ENCODE results near the gene IZUMO2.
"Not testable (repeated sequence)": the region's sequence is repeated elsewhere in the genome, so short reads cannot be mapped to it uniquely, and the experiment has no call there.

DNA sequence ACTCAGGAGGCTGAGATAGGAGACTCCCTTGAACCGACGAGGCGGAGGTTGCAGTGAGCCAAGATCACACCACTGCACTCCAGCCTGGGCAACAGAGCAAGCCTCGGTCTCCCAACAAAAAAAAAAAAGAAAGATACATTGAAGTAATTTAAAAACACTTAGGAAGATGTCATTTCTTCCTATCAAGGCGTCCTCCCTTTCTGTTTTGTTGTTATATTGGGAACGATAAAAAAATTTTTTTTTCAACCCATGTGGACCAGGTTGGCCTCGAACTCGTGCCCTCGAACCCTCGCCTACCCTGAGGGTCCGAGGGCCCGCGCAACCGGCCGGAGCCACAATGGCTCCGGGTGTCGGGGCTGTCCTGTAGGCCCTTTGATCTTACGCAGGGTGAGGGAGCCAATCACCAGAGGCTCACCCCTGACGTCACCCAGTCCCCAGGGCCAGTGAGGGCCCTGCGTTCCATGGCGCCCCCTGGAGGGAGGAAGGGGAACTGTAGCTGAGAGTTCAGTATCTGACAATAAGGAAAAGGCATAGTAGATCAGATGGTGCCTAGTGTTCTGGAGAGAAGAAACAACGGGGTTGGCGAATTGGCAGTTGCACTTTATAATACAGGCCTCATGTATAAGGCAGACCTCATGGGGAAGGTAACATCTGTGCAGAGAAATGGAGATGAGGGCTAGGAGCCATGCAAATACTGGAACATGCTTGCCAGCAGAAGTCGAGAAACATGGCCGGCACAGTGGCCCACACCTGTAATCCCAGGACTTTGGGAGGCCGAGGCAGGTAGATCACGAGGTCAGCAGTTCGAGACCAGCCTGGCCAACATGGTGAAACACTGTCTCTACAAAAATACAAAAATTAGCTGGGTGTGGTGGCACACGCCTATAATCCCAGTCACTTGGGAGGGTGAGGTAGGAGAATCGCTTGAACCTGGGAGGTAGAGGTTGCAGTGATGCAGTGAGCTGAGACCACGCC is 29.3 kb downstream of the IZUMO2 start:
- not testable (repeated sequence) for TF ChIP-seq CTCF, POLR2AphosphoS5, POLR2A (IDR thresholded peaks at IDR 0.05)
